HG02623 (cell line): Measurements from ENCODE around the gene CPLX3.

ENCODE experiments used
- ATAC-seq: cut with Tn5 transposase; IDR thresholded peaks from one replicate; pipeline ENCODE4 v1.9.1; 2021; ENCODE audit warnings: moderate library complexity; ENCODE audit not compliant: unreplicated experiment

The CPLX3 gene

DNA sequence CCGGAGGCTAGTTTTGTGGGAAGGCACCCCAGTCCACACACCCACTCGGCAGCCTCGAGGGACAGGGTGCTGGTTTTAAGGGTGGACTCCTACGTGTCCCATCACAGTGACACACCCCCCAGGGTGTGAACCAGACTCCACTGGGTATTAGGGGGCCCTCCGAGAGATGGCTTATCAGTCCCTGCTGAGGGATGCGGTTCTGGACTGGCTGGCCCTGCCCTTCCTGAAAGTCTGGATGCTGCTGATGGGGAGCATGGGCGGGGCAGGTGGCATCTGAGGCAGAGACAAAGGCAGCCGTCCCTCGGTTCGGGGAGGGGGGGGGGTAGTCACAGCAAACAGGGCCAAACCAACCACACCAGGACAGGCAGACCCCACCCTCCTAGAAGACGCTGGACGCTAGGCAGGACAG, 17.5 kb downstream of the CPLX3 start:
- ATAC-seq: no peak

DNA sequence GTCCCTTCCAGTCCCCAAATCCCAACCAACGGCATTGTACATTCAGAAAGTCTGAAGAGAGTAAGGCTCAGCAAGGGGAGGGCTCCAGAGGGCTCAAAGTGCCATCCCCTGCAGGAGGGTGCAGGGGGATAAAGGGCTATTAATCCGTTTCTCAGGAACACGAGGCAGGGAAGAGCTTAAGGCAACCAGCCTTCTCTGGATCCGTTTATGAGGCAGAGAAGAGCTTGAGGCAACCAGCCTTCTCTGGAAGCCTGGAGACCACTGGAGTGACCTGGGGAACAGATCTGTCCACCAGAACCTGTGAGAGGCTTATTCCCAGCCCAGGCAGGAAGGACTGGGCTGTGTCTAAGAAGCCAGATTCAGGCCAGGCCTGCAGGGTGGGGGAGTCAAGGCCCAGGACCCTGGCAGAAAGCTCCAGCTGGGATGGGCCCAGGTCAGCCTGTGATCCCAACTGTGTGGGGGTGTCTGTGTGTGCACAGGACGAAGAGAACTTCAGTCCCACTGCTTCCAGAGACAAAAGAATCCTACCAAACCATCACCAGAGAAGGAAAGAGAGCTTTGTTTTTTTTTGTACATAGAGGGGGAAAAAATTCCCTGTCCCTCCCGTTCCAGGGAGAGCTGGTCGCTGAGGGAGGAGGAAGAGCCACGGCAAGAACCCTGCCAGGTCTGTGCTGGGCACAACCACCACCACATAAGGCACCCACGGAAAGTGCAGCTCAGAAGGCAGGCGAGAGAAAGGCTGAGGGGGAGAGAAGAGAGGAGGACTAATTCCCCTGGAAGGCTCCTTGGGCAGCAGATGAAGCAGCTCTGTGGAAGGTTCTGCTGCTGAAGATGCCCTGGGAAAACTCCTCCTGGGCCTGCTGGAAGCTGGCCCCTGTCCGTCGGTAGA, 18.1 kb downstream of the CPLX3 start:
- ATAC-seq: no peak

DNA sequence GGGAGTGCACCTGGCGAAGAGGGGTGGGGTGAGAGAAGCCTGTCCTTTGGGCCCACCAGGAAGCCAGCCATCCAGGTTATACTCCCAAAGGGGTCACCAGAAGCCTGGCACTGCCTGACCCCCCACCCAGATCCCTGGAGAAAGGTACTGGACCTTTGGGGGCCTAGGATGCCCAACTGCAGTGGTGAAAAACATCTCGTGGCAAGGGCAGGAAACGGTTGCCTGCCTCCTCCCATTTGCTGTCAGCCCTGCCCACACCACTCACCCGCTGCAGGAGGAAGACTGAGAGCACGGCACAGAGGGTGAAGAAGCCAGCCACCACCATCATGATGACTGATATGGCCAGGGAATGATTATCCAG, 18.8 kb downstream of the CPLX3 start:
- no peak for ATAC-seq

DNA sequence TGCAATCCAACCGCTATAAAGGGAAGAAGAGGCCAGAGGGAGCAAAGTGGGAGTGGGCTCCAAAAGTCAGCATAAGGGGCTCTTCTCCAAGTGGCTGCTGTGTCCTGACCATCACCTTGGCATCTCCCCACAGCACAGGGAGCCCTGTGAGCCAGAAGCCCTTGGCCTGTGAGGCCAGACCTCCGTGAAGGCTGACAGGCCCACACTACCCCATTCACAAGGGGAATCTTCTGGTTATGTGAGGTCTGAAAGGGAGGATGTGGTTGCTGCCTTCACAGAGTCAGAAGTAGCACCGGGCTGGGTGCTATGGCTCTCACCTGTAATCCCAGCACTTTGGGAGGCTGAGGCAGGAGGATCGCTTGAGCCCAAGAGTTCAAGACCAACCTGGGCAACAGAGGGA, 19.2 kb downstream of the CPLX3 start:
- ATAC-seq: no peak

DNA sequence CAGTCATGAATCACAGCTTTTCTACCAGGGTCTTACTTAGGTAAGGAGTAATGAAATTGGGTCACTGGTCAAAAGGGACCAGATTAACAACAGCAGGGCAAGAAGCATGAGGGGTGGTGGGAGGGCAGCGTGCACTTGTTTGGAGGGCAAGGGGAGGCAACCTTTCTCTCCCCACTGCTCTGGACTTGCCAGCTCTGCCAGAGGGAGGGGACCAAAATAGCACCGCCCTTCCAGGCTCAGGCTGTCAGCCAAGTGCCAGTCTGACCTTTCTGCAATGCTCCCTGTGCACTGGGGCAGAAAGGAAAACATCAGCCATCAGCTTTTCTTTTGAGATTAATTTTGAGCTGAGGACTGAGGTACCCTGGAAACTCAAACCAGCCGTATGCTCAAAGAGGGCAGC, 21.0 kb downstream of the CPLX3 start:
- no peak for ATAC-seq

DNA sequence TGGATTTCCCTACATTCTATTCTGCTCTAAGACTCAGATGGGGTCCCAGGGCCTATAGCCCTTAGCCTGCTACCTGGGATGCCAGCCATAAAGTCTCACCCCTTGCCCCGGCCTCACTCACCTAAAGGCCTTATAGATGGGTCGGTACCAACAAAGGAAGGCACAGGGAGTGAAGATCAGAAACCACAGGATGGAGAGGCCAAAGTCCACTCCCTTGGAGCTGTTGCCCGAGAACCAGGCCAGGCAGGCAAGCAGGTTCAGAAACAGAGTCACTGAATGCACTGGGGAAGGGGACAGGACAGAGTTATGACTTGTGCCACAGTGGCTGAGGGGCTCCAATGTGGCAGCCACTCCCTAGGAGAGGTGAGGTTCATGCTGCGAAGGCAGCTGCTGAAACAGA, 24.0 kb downstream of the CPLX3 start:
- no peak for ATAC-seq

DNA sequence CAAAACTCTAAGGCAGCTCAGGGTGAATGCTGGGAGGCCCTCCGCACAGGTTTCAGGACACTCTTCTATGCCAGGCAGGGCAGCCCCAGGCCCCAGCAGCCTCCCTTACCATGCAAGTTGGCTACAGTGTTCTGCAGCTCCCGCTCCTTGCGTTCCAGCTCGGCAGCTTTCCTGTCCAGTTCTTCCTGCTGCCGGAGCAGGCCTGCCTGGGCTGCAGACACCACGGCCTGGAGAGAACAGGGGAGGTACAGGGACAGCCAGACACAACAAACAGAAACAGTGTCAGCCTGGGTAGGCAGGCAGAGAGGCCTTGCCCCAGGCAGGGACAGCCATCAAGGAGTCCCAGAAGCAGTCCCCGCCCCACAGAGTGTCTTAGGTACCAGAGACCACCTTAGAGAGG, 25.5 kb downstream of the CPLX3 start:
- ATAC-seq: no peak

DNA sequence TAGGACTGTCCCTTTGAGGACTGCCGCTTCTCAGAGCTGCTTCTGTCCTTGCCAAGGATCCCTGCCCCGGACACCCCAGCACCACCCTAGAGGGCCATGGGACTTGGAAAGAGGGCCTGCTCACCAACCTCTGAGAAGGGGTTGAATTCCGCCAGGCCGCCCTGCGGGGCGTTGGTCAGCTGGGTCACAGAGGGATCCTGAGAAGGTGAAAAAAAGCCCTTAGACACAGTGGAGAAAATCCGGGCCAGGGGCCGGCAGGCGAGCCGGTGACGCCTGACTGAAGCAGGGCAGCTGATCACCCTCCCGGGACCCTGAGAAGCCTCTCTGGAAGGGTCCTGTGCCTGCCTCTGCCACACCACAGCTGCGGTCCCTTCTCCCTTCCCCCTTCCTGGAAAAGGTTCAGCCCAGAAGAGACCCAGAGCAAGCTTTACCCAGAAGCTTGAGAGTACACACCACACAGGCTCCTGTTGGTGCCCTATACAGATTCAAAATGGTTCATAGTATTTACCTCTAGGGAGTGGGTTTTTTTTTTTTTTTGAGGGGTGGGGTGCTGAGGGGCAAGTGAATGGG, 28.1 kb downstream of the CPLX3 start:
- no peak for ATAC-seq

DNA sequence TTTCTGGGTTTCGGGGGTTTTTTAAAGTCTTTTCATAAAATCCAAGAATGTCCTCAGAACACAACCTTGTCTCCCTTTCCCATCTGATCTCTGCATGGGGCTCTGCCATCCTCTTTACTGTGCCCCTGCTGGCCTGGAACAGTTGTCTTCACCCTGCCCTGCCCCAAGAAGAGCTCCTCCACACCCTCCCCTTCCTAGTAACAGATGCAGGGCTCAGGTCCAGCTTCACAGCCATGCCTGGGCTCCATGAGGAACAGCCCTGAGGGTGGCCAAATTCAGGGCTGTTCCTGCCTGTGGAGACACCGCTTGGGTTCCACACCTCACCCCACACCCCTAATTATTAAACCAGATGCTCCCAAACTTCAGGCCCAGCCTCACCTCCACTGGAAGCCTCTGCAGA, 29.4 kb downstream of the CPLX3 start:
- ATAC-seq: no peak

DNA sequence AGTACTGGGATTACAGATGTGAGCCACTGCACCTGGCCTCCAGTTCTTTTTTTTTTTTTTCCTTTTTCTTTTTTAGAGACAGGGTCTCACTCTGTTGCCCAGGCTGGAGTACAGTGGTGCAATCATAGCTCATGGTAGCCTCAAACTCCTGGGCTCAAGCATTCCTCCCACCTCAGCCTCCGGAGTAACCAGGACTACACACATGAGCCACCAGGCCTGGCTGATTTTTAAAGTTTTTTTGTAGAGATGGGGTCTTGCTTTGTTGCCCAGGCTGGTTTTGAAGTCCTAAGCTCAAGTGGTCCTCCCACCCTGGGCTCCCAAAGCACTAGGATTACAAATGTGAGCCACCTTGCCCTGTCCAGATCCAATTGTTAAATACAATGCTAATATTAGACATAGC, 30.1 kb downstream of the CPLX3 start:
- ATAC-seq: no peak

DNA sequence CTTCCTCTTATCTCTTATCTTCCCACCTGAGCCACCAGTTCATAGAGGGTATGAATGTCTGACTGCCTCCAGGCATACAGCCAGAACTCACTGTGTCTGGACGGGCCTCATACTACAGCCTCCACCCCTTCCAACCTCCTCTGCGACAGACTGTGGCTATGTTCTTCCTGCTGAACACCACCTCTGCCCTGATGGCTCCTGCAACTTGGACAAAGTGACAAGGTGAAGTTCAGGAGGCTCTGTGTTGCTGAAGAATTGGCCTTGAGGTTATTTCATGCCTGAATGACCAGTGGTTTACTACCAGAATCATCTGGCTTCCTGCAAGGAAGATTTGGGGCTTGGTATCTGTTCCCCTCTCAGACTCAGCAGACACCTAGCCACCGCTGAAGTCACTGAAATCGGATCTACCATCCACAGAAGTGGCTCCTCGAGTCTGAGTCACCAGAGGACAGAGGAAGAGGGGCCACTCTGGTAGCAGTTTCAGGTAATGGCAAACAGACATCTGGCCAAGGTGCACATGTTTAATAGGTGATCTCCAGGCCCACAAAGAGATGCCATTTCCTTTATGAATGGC, 30.7 kb downstream of the CPLX3 start:
- no peak for ATAC-seq

DNA sequence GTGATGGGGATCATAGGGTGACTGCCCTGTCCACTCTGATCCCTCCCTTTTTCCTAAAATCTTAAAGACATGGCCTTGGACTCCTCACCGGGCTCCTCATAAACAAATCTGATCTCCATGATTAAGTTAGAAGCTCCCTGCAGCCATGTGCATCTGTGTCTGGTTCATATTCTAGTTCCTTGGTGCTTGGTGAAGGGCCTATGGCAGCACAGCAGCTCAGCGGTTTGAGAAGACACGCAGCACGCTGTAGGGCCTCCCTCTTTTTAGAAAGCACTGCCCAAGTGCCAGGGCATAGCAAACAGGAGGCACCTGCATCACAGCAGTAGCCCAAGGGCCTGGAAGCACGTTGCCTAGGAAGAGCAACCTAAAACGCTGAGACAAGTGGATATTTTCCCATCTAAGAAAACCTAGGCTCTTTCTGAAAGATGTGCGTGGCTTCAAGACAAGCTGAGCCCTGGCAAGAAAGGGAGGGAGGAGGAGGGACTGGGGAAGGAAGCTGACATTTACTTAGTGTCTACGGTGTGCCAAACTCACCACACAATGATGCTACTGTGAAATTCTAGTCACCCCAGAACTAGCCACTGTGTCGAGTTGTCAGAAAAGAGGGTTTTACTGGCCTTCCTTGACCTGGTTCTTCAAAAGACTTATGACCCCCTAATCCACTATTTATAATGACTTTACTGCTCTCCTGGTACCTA, 31.4 kb downstream of the CPLX3 start:
- no peak for ATAC-seq

DNA sequence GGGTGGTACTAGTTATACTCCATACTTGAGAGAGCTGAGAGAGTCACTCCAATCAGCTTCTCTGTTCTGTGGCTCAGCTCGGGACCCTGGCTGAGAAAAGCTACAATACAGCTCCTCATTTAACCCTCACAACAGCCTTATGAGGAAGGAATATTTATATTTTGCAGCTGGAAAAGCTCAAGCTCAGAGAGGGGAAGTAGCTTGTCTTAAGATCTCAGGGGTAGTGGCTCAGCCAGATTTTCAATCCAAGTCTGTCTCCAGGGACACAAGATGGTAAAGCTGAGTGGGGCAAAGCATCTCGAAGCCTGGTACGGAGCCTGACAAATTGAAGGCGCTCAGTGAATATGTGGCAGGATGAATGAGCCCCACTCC, 31.9 kb downstream of the CPLX3 start:
- ATAC-seq: no peak

DNA sequence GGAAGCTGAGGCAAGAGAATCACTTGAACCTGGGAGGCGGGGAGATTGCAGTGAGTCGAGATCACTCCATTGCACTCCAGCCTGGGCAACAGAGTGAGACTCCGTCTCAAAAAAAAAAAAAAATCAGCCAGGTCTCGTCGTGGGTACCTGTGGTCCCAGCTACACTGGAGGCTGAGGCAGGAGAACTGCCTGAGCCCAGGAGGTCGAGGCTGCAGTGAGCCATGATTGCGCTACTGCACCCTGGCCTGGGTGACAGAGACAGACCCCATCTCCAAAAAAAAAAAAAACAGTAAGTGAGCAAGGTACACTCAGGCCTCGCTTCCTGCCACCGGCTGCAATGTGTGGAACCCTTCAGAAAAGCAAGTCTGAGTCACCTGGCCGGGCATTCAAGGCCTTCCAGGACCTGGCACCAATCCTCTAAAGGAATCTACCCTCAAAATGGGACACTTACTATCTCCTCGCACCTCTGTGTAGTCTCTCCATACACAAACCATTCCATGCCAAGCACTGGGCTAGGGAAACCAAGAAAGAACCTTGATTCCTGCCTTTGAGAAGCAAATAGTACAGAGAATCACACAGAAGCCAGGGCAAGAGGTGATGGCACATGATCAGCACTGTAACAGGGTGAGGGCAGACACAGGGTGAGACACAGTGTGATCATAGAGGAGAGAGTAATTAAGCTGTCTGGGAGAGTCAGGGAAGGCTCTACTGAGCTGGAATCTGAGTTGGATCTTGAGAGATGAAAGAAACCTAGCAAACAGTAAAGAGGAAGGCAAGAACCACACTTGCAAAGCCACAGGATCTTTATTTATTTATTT, 37.0 kb downstream of the CPLX3 start:
- no peak for ATAC-seq

DNA sequence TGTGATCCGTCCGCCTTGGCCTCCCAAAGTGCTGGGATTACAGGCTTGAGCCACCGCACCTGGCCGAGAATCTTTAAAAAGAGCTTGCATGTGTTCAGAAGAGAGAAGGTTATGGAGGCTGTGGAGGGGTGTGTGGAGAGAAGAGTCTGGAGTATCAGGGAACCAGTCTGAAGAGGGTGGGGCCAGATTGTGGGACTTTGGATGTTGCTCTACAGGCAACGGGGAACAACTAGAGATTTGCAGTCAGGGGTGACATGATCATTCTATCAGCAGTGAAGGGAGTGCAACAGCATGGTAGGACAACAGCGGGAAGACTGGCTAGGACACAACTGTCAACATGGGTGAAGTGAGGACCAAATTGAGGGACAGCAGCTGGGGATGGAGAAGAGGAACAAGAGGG, 37.9 kb downstream of the CPLX3 start:
- no peak for ATAC-seq

DNA sequence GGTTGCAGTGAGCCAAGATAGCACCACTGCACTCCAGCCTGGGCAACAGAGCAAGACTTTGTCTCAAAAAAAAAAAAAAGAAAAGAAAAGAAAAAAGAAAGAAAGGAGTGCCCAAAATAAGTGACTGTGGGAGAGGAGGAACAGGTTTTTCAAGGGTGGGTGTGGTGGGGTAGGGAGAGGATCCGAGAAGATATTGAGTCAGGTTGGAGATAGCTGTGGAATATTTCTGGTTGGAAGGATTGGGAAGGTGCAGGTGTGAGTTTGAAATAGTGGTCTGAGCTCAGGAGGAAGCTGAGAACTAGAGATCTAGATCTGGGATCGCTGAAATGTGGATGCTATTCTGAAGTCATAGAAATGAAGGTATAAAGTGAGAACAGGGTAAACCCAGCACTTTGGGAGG, 38.9 kb downstream of the CPLX3 start:
- no peak for ATAC-seq

DNA sequence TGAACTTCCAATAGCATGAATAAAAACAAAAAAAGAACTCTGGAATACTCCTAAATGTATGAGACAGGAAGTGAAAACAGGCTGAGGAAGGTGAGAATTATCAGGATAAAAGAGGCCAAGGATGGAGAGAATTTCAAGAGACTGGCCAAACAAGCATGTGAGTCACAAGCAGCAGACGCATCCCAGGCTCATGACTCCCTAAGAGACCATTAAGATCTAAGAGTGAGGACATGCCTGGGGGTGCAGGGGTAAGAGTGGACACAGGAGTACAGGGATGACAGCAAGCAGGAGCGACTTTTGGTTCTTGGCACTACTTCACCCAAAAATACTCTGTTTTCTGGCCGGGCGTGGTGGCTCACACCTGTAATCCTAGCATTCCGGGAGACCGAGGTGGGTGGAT, 39.7 kb downstream of the CPLX3 start:
- no peak for ATAC-seq

DNA sequence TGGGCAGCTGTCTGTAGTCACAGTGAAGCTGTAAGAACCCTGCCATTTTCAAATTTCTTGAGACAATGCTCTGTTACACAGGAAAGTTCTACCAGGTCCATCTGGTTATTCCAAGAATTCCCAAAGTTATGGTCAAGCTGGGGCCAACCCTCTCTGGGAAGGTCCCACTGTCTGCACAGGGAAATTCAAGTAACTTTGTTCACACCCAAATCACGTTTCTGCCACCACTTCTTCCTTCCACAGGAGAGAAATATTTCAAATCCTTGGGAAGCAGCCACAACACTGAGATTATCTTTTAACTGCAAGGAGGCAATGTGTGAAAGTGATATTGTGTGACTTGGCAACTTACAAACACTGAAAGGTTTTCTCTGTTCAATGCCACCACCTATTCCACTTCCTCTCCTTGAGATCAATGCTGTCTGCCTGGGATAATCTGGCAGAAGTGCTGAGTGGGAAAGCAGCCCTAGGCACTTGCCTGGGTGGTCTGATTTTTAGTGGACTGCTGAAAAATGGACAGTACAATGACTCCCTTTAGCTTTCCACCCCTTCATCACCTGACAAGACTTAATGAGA, 41.1 kb downstream of the CPLX3 start:
- ATAC-seq: no peak

DNA sequence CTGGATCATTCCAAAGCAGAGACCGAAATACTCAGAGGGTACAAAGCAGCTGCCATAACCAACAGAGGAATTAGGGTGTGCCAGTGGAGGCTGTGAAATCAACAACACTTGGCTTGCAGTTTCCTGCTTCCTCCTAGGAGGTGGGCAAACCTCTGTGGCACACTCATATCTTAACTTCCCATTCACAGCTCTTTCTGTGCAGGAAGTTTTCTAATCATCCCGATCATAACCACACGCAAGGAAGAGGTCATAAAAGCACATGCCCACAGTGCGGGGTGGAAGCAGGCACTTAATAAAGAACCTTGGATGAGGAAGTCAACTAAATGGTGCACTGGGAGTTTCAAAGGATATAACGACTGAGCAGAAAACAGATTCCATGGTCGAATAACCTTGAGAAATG, 41.6 kb downstream of the CPLX3 start:
- ATAC-seq: no peak

DNA sequence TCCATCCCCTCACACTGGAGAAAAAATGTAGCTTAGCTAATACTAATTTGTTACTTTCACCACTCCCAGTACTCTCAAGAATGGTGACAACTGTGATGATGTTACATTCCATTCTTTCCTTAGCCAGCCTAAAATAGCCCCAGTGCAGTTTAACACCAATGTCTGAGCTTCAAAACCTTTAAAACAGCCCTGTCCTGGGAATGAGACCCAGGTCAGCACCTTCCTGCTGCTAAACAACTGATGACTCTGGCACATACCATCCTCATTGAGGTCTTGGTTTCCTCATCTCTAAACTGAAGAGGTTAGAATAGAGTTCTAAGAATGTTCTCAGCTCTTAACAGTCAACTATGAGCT, 42.9 kb downstream of the CPLX3 start:
- no peak for ATAC-seq
